ENCODE results near the gene KLHL20. TPM values are rescaled to one million over a fixed set of nuclear protein-coding genes. Genes with fewer than 3 reads are reported as not detected.

Gene KLHL20
- total RNA-seq, 1 experiment from 2014 or later, result 36.7 TPM

DNA sequence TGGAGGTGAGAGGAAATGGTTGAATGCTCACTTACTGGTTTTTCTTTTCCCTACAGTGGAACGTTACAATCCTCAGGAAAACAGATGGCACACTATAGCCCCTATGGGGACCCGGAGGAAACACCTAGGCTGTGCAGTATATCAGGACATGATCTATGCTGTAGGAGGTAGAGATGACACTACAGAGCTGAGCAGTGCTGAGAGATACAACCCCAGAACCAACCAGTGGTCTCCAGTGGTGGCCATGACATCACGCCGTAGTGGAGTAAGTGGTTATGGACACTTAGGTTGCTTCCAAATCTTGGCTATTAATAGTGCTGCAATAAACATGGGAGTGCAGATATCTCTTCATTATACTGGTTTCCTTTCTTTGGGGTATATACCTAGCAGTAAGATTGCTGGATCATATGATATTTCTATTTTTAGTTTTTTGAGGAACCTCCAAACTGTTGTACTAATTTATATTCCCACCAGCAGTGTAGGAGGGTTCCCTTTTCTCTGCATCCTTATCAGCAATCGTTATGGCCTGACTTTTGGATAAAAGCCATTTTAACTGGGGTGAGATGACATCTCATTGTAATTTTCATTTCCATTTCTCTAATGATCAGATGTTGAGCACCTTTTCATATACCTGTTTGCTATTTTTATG is 60.9 kb downstream of the KLHL20 start:
- Mint-ChIP-seq H3K36me3 (ENCODE audit: insufficient read depth, unreplicated experiment) (peaks cover 73% of the 10 kb centered on the region), H3K9me3 (ENCODE audit: unreplicated experiment) (peaks cover 13% of the 10 kb centered on the region), H3K27me3 (ENCODE audit: insufficient read depth, unreplicated experiment) (no peaks in the 10 kb centered on the region), H3K4me3 (ENCODE audit: unreplicated experiment) (no peak overlapping the region), H3K4me1 (ENCODE audit: insufficient read depth, unreplicated experiment) (no peaks in the 10 kb centered on the region), H3K27ac (ENCODE audit: low read depth, unreplicated experiment) (no peak overlapping the region)
- intact Hi-C loops (cut with micrococcal nuclease), result no loop called here
- CTCF ChIA-PET, result interaction anchor here (0.8 kb wide), 1 partner anchor 42 kb away, joined by 5 read pairs; no protein-coding TSS in a partner anchor
- no TSS peak for BruUV-seq (replicated peaks)
- no peak for DNase-seq (ENCODE audit: unreplicated experiment)
- TF ChIP-seq, protein P1, sequence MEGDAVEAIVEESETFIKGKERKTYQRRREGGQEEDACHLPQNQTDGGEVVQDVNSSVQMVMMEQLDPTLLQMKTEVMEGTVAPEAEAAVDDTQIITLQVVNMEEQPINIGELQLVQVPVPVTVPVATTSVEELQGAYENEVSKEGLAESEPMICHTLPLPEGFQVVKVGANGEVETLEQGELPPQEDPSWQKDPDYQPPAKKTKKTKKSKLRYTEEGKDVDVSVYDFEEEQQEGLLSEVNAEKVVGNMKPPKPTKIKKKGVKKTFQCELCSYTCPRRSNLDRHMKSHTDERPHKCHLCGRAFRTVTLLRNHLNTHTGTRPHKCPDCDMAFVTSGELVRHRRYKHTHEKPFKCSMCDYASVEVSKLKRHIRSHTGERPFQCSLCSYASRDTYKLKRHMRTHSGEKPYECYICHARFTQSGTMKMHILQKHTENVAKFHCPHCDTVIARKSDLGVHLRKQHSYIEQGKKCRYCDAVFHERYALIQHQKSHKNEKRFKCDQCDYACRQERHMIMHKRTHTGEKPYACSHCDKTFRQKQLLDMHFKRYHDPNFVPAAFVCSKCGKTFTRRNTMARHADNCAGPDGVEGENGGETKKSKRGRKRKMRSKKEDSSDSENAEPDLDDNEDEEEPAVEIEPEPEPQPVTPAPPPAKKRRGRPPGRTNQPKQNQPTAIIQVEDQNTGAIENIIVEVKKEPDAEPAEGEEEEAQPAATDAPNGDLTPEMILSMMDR (IDR thresholded peaks at IDR 0.05; ENCODE audit: unreplicated experiment), result no peak
- POLR2A ChIA-PET, result no interaction called here

DNA sequence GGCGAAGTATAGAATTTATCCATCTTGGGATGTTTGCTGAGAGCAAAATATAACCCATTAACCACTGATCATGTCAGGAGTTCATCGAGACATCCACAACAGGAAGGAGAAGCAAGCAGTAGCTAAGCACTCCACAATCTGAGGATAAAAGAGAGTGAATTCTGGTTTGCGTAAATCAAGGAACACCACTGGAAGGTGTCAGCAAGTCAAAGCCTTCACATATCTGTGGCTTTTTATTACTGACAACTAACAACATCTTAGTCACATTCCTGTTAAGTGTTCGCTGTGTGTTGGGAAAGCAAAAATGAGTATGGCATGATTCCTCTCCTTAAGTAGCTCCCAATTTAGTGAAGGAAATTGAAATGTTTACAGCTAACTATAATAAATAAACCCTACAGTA is 65.2 kb downstream of the KLHL20 start:
- H3K4me1 Mint-ChIP-seq (ENCODE audit: insufficient read depth, unreplicated experiment), result no peaks in the 10 kb centered on the region
- DNase-seq (ENCODE audit: unreplicated experiment), result no peak
- ChIA-PET POLR2A (interaction anchor here (0.8 to 1.6 kb wide), 3 partner anchors 8 to 303 kb away, joined by 3 to 5 read pairs (median 4); partner anchors contain the start of gene PRDX6), CTCF (interaction anchor here (0.5 to 1.2 kb wide), 7 partner anchors 10 to 360 kb away, joined by 3 to 5 read pairs (median 3); no protein-coding TSS in a partner anchor)
- H3K27me3 Mint-ChIP-seq (ENCODE audit: insufficient read depth, unreplicated experiment), result no peaks in the 10 kb centered on the region
- peak overlapping the region; percentile 31 for H3K27ac Mint-ChIP-seq (ENCODE audit: low read depth, unreplicated experiment)
- BruUV-seq (replicated peaks), result no TSS peak
- intact Hi-C loops (cut with micrococcal nuclease), result no loop called here
- no peak overlapping the region for H3K4me3 Mint-ChIP-seq (ENCODE audit: unreplicated experiment)
- H3K36me3 Mint-ChIP-seq (ENCODE audit: insufficient read depth, unreplicated experiment), result peaks cover 95% of the 10 kb centered on the region
- TF ChIP-seq, protein P1 (IDR thresholded peaks at IDR 0.05; ENCODE audit: unreplicated experiment), result no peak
- H3K9me3 Mint-ChIP-seq (ENCODE audit: unreplicated experiment), result peaks cover 13% of the 10 kb centered on the region

DNA sequence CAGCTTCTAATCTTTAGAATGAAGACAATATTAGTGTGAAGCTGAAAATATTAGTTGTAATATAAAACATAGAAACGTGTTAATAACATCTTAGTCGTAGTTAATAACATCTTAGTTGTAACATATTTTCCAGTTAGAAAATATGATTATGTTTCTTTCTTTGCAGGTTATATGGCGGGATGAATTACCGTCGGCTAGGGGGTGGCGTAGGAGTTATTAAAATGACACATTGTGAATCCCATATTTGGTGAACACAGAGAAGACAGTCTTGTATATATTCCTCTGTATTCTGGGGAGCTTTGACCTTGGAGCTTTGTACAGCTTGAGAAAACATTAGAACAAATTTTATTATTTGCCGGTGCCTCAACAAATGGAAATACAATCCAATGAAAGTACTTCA is 70.2 kb downstream of the KLHL20 start:
- TF ChIP-seq, protein P1 (IDR thresholded peaks at IDR 0.05; ENCODE audit: unreplicated experiment), result no peak
- no peak for DNase-seq (ENCODE audit: unreplicated experiment)
- no TSS peak for BruUV-seq (replicated peaks)
- ChIA-PET POLR2A (no interaction called here), CTCF (no interaction called here)
- Mint-ChIP-seq H3K36me3 (ENCODE audit: insufficient read depth, unreplicated experiment) (peaks cover 88% of the 10 kb centered on the region), H3K27me3 (ENCODE audit: insufficient read depth, unreplicated experiment) (no peaks in the 10 kb centered on the region), H3K9me3 (ENCODE audit: unreplicated experiment) (no peaks in the 10 kb centered on the region), H3K4me3 (ENCODE audit: unreplicated experiment) (no peak overlapping the region), H3K27ac (ENCODE audit: low read depth, unreplicated experiment) (no peak overlapping the region), H3K4me1 (ENCODE audit: insufficient read depth, unreplicated experiment) (no peaks in the 10 kb centered on the region)
- intact Hi-C loops (cut with micrococcal nuclease), result no loop called here

DNA sequence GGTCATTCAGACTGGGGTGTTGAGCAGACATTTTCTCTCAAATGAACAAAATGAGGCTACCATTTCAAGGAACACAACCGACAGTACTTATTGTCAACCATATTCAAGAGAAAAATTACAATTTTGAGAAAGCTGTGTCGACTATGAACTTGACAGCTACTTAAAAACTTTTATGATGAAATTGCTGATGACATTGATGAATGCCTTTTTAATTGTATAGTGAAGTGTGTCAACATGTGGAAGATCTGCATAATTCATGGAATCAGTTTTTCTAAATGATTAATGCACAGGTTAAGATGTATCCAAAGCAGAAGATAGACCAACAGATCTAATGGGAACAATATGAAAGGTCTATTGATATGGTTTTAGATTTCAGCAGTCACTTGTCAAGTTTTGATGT is 75.1 kb downstream of the KLHL20 start:
- intact Hi-C loops (cut with micrococcal nuclease), result no loop called here
- H3K4me3 Mint-ChIP-seq (ENCODE audit: unreplicated experiment), result no peak overlapping the region
- H3K9me3 Mint-ChIP-seq (ENCODE audit: unreplicated experiment), result no peaks in the 10 kb centered on the region
- peaks cover 47% of the 10 kb centered on the region for H3K36me3 Mint-ChIP-seq (ENCODE audit: insufficient read depth, unreplicated experiment)
- no peak overlapping the region for H3K27ac Mint-ChIP-seq (ENCODE audit: low read depth, unreplicated experiment)
- H3K27me3 Mint-ChIP-seq (ENCODE audit: insufficient read depth, unreplicated experiment), result no peaks in the 10 kb centered on the region
- ChIA-PET CTCF (interaction anchor here (0.6 kb wide), 1 partner anchor 54 kb away, joined by 3 read pairs; no protein-coding TSS in a partner anchor), POLR2A (interaction anchor here (0.6 to 1.3 kb wide), 3 partner anchors 35 to 331 kb away, joined by 3 to 4 read pairs (median 3); partner anchors contain the start of genes CENPL, DARS2 and GAS5)
- no peaks in the 10 kb centered on the region for H3K4me1 Mint-ChIP-seq (ENCODE audit: insufficient read depth, unreplicated experiment)
- TF ChIP-seq, protein P1 (IDR thresholded peaks at IDR 0.05; ENCODE audit: unreplicated experiment), result no peak
- no peak for DNase-seq (ENCODE audit: unreplicated experiment)
- BruUV-seq (replicated peaks), result no TSS peak

Measured in MCF 10A (cell line).